ENCODE data around the gene AQR. TPM values are rescaled to one million over a fixed set of nuclear protein-coding genes. Genes with fewer than 3 reads are reported as not detected.
"Not testable (repeated sequence)": the region's sequence is repeated elsewhere in the genome, so short reads cannot be mapped to it uniquely, and the experiment has no call there.

AQR gene
- polyA plus RNA-seq, 1 experiment = 15.3 TPM

- Histone ChIP-seq H3K36me3 (ENCODE audit: control insufficient read depth, insufficient read depth, low read length) (no peaks in the 10 kb centered on the region), H3K27me3 (ENCODE audit: control insufficient read depth, insufficient read depth, low read length) (no peaks in the 10 kb centered on the region), H3K4me3 (ENCODE audit: low read depth, low read length) (no peak overlapping the region)
- no peak for DNase-seq (ENCODE audit: low read depth)
- CTCF ChIA-PET = interaction anchor here (0.7 to 1.0 kb wide), 2 partner anchors 23 to 108 kb away, joined by 3 read pairs; no protein-coding TSS in a partner anchor
- POLR2A ChIA-PET = no interaction called here
- TF ChIP-seq, protein P1, sequence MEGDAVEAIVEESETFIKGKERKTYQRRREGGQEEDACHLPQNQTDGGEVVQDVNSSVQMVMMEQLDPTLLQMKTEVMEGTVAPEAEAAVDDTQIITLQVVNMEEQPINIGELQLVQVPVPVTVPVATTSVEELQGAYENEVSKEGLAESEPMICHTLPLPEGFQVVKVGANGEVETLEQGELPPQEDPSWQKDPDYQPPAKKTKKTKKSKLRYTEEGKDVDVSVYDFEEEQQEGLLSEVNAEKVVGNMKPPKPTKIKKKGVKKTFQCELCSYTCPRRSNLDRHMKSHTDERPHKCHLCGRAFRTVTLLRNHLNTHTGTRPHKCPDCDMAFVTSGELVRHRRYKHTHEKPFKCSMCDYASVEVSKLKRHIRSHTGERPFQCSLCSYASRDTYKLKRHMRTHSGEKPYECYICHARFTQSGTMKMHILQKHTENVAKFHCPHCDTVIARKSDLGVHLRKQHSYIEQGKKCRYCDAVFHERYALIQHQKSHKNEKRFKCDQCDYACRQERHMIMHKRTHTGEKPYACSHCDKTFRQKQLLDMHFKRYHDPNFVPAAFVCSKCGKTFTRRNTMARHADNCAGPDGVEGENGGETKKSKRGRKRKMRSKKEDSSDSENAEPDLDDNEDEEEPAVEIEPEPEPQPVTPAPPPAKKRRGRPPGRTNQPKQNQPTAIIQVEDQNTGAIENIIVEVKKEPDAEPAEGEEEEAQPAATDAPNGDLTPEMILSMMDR (IDR thresholded peaks at IDR 0.05; ENCODE audit: insufficient read depth, low read depth, low read length) = no peak
Measured at GRCh38 chr15:34815836-34816235, 153.7 kb downstream of the AQR start.

DNA sequence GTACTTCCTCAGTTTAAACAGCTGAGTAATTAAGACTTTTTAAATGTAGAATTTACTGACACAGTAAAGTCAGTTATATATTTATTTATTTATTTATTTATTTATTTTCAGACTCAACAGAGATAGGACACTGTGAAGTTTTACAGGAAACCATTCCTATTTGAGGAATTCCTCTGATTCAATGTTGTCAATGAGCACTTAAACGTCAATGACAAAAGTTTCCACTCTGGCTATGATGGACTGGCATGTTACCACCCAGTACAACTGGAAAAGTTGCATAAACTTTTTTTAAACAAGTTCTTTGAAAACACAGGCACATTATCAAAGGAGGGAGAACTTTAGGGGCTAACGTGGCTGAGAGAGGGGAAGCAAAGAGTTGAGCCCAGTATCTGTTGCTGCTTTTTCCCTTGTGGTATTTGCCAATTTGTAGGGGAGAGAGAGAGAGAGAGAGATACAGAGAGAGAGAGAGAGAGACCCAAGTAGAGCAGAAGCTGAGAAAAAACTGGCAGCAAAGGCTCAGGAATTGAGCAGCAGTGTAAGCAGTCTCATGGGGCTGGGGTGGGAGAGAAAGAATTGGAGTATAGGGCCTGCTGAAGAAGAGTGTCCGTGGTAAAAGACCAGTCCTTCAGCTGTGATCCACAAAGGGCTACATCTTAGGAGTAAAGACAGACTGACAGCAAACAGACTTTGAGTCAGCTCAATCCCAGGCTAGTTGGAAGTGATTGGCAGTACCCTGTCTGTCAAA lies 155.9 kb downstream of the AQR start:
- ChIA-PET POLR2A (no interaction called here), CTCF (no interaction called here)
- no peak for DNase-seq (ENCODE audit: low read depth)

DNA sequence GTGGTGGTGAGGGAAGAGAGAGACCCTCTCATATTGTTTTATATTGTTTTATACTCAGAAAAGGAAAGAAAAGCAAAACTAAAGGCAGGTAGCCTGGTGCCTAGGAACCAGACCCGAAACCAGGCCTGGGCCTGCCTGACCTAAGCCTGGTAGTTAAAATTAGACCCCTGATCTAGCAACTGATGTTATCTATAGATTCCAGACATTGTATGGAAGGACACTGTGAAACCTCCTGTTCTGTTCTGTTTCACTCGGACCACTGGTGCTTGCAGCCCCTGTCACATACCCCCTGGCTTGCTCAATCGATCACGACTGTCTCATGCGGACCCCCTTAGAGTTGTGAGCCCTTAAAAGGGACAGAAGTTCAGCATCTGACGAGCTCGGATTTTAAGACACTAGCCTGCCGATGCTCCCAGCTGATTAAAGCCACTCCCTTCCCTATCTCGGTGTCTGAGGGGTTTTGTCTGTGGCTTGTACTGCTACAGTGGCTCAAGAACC lies 156.6 kb downstream of the AQR start:
- H3K4me3 ChIP-seq (ENCODE audit: low read depth, low read length); DNase-seq (ENCODE audit: low read depth); H3K27me3 ChIP-seq (ENCODE audit: control insufficient read depth, insufficient read depth, low read length); H3K36me3 ChIP-seq (ENCODE audit: control insufficient read depth, insufficient read depth, low read length); POLR2A ChIA-PET: not testable (repeated sequence)
- CTCF ChIA-PET = interaction anchor here (0.7 kb wide), 1 partner anchor 193 kb away, joined by 3 read pairs; no protein-coding TSS in a partner anchor

More for the DNA sequence above, 155.9 kb downstream of the AQR start:
- Histone ChIP-seq H3K27me3 (ENCODE audit: control insufficient read depth, insufficient read depth, low read length) (no peaks in the 10 kb centered on the region), H3K4me3 (ENCODE audit: low read depth, low read length) (no peak overlapping the region), H3K36me3 (ENCODE audit: control insufficient read depth, insufficient read depth, low read length) (no peaks in the 10 kb centered on the region)
- TF ChIP-seq, protein P1 (IDR thresholded peaks at IDR 0.05; ENCODE audit: insufficient read depth, low read depth, low read length) = no peak

- Histone ChIP-seq H3K36me3 (ENCODE audit: control insufficient read depth, insufficient read depth, low read length) (no peaks in the 10 kb centered on the region), H3K4me3 (ENCODE audit: low read depth, low read length) (no peak overlapping the region), H3K27me3 (ENCODE audit: control insufficient read depth, insufficient read depth, low read length) (no peaks in the 10 kb centered on the region)
- DNase-seq (ENCODE audit: low read depth) = peak; percentile 28
- POLR2A ChIA-PET = interaction anchor here (0.6 kb wide), 1 partner anchor 87 kb away, joined by 3 read pairs; no protein-coding TSS in a partner anchor
- CTCF ChIA-PET = interaction anchor here (0.6 to 0.7 kb wide), 2 partner anchors 107 to 192 kb away, joined by 3 read pairs; no protein-coding TSS in a partner anchor
- TF ChIP-seq, protein P1 (IDR thresholded peaks at IDR 0.05; ENCODE audit: insufficient read depth, low read depth, low read length) = no peak
Measured at GRCh38 chr15:34812369-34812768, 157.2 kb downstream of the AQR start.

GRCh38 chr15:34810443-34811129 lies 159.0 kb downstream of the AQR start:
- ChIA-PET CTCF (interaction anchor here (1.4 kb wide), 1 partner anchor 11 kb away, joined by 4 read pairs; no protein-coding TSS in a partner anchor), POLR2A (interaction anchor here (0.6 kb wide), 1 partner anchor 134 kb away, joined by 3 read pairs; no protein-coding TSS in a partner anchor)

More at GRCh38 chr15:34810443-34811129, 159.0 kb downstream of the AQR start:
- TF ChIP-seq, protein P1 (IDR thresholded peaks at IDR 0.05; ENCODE audit: insufficient read depth, low read depth, low read length) = no peak
- Histone ChIP-seq H3K27me3 (ENCODE audit: control insufficient read depth, insufficient read depth, low read length) (no peaks in the 10 kb centered on the region), H3K4me3 (ENCODE audit: low read depth, low read length) (no peak overlapping the region), H3K36me3 (ENCODE audit: control insufficient read depth, insufficient read depth, low read length) (no peaks in the 10 kb centered on the region)
- peak; percentile 92 for DNase-seq (ENCODE audit: low read depth)
